ENCODE measurements around the gene HRAS. TPM values are rescaled to one million over a fixed set of nuclear protein-coding genes. Genes with fewer than 3 reads are reported as not detected.

Gene HRAS
- total and polyA plus RNA-seq, 2 donors (not counting 1 experiment from before 2014, with no cell fraction given), result 63.5 to 86.0 TPM

DNA sequence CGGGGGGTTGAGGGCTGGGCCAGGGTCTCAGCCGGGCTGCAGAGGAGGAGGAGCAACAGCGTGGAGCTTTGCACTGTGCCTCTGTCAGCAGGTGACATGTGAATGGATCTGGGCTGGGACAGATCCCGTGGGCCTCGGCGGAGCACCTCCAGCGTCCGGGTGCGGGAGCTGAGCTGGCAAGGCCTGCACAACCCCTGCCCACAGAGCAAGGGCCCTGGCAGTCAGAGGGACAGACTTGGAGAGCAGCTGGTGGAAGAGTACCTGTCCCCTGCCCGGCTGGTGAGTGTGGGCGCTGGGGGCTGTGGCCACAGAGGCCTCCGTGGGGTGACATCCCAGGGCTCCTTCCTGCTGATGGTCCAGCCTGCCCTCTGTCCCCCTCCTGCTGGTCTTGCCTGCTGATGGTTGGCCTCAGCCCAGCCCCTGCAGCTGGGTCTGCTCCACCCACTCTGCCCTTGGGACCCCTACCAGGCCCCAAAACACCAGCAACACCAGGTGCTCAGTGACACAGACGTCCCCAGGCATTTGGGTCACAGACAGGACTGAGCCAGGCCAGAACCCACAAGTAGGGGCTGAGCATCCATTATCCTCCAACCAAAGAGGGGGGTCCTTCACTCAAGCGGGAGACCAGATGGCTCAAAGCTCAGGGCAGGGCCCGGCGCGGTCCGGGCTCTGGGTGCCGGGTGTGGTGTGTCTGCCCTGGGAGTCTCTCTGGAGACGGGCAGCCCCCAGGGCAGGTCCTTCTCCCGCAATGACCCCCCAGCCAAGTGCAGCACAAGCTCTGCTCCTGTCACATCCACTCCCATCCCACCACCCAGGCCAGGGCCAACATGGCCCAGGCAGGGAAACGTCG is 5.4 kb upstream of the HRAS start:
- Histone ChIP-seq H3K4me1 (ENCODE audit: control insufficient read depth in 2 of 2, insufficient read depth in 2 of 2, low read length in 2 of 2) (peaks cover 12 to 25% of the 10 kb centered on the region in 2 donors), H3K4me2 (replicated peaks; ENCODE audit: low read depth, low read length, poor library complexity, severe bottlenecking) (no peak overlapping the region), H3K27ac (ENCODE audit: low read length in 2 of 2) (no peak overlapping the region), H3K36me3 (replicated peaks in 1 of 2; ENCODE audit: control extremely low read depth in 1 of 2, control insufficient read depth in 1 of 2, extremely low read depth in 1 of 2, insufficient read depth in 2 of 2, low read length in 1 of 2) (peaks cover 0 to 2% of the 10 kb centered on the region in 2 experiments), H2AFZ (ENCODE audit: insufficient read depth, low read depth, low read length, poor library complexity, severe bottlenecking) (no peak overlapping the region), H4K20me1 (ENCODE audit: control insufficient read depth, insufficient read depth, low read length, poor library complexity, severe bottlenecking) (no peaks in the 10 kb centered on the region), H3K79me2 (ENCODE audit: control insufficient read depth, insufficient read depth, low read length) (peaks cover 33% of the 10 kb centered on the region), H3K27me3 (replicated peaks in 1 of 4; ENCODE audit: control extremely low read depth in 1 of 4, control insufficient read depth in 3 of 4, insufficient read depth in 4 of 4, low read length in 3 of 4) (no peaks in the 10 kb centered on the region), H3K4me3 (ENCODE audit: control extremely low read depth in 1 of 5, extremely low read depth in 1 of 5, insufficient read depth in 1 of 5, low read depth in 2 of 5, low read length in 4 of 5) (no peak overlapping the region), H3K9ac (ENCODE audit: low read length) (no peak overlapping the region), H3K9me3 (ENCODE audit: control extremely low read depth in 1 of 3, control insufficient read depth in 2 of 3, insufficient read depth in 1 of 3, low read length in 2 of 3) (no peaks in the 10 kb centered on the region)
- WGBS (ENCODE audit: insufficient coverage), result 94% methylated on average over 23 of the region's 23 CpGs
- intact Hi-C loops (cut with micrococcal nuclease), result no loop called here
- Mint-ChIP-seq H3K4me3 (no peak overlapping the region), H3K9me3 (ENCODE audit: insufficient read depth) (no peaks in the 10 kb centered on the region), H3K27ac (no peak overlapping the region), H3K27me3 (no peaks in the 10 kb centered on the region), H3K4me1 (peaks cover 19% of the 10 kb centered on the region)
- DNase-seq (peak; percentile 25), ATAC-seq (ENCODE audit: low read depth) (no peak)
- POLR2A ChIA-PET, result no interaction called here
- CTCF ChIA-PET, result no interaction called here
- TF ChIP-seq, protein P1, sequence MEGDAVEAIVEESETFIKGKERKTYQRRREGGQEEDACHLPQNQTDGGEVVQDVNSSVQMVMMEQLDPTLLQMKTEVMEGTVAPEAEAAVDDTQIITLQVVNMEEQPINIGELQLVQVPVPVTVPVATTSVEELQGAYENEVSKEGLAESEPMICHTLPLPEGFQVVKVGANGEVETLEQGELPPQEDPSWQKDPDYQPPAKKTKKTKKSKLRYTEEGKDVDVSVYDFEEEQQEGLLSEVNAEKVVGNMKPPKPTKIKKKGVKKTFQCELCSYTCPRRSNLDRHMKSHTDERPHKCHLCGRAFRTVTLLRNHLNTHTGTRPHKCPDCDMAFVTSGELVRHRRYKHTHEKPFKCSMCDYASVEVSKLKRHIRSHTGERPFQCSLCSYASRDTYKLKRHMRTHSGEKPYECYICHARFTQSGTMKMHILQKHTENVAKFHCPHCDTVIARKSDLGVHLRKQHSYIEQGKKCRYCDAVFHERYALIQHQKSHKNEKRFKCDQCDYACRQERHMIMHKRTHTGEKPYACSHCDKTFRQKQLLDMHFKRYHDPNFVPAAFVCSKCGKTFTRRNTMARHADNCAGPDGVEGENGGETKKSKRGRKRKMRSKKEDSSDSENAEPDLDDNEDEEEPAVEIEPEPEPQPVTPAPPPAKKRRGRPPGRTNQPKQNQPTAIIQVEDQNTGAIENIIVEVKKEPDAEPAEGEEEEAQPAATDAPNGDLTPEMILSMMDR (IDR thresholded peaks at IDR 0.05), result no peak
- TF ChIP-seq EZH2 (IDR thresholded peaks at IDR 0.05; ENCODE audit: borderline replicate concordance, insufficient read depth, low read depth, low read length, poor library complexity, severe bottlenecking), result no peak

DNA sequence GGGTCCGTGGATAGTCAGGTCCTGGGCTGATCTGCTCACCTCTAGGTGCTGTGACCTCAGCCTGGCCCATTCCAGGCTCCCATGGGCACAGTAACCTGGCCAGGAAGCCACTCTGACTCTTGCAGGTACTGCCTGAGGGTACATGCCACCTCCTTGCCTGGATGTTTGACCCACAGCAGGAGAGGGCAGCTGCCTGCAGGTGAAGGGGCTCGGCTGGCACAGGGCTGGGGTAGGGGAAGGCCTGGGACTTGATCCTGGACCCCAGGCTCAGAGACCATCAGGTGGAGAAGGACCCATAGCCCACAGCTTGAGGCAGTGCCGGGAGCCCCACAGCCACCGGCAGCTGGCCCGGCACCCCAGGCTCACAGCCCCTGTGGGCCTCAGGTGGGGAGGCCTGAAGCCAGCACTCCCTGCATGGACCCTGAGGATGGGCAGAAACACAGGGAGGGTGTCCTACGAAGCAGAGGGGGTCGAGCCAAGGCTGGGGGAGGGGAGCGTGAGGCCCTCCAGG is 4.7 kb upstream of the HRAS start:
- CTCF ChIA-PET, result no interaction called here

More for the DNA sequence above, 4.7 kb upstream of the HRAS start:
- no peak overlapping the region for H2AFZ ChIP-seq (ENCODE audit: insufficient read depth, low read depth, low read length, poor library complexity, severe bottlenecking)
- peaks cover 33% of the 10 kb centered on the region for H3K79me2 ChIP-seq (ENCODE audit: control insufficient read depth, insufficient read depth, low read length)
- no peak overlapping the region for H3K4me2 ChIP-seq (replicated peaks; ENCODE audit: low read depth, low read length, poor library complexity, severe bottlenecking)
- H3K27ac Mint-ChIP-seq, result no peak overlapping the region
- no peaks in the 10 kb centered on the region for H3K9me3 Mint-ChIP-seq (ENCODE audit: insufficient read depth)
- intact Hi-C loops (cut with micrococcal nuclease), result loop anchor here (5.0 kb wide), 4 partner anchors 182 to 767 kb away; partner anchors contain the start of genes BET1L, RIC8A, SLC25A22 and TOLLIP
- H3K27ac ChIP-seq (ENCODE audit: low read length in 2 of 2), result no peak overlapping the region
- ATAC-seq (ENCODE audit: low read depth) (no peak), DNase-seq (no peak)
- peaks cover 0 to 2% of the 10 kb centered on the region in 2 experiments for H3K36me3 ChIP-seq (replicated peaks in 1 of 2; ENCODE audit: control extremely low read depth in 1 of 2, control insufficient read depth in 1 of 2, extremely low read depth in 1 of 2, insufficient read depth in 2 of 2, low read length in 1 of 2)
- no peak overlapping the region for H3K9ac ChIP-seq (ENCODE audit: low read length)
- no peak overlapping the region for H3K4me3 Mint-ChIP-seq
- H3K9me3 ChIP-seq (ENCODE audit: control extremely low read depth in 1 of 3, control insufficient read depth in 2 of 3, insufficient read depth in 1 of 3, low read length in 2 of 3), result no peaks in the 10 kb centered on the region
- POLR2A ChIA-PET, result interaction anchor here (0.5 kb wide), 1 partner anchor 385 kb away, joined by 3 read pairs; no protein-coding TSS in a partner anchor
- H4K20me1 ChIP-seq (ENCODE audit: control insufficient read depth, insufficient read depth, low read length, poor library complexity, severe bottlenecking), result no peaks in the 10 kb centered on the region
- TF ChIP-seq EZH2 (IDR thresholded peaks at IDR 0.05; ENCODE audit: borderline replicate concordance, insufficient read depth, low read depth, low read length, poor library complexity, severe bottlenecking), result no peak
- TF ChIP-seq, protein P1 (IDR thresholded peaks at IDR 0.05), result no peak
- no peaks in the 10 kb centered on the region for H3K27me3 Mint-ChIP-seq
- peaks cover 19% of the 10 kb centered on the region for H3K4me1 Mint-ChIP-seq
- WGBS (ENCODE audit: insufficient coverage), result 94% methylated on average over 5 of the region's 8 CpGs
- no peaks in the 10 kb centered on the region for H3K27me3 ChIP-seq (replicated peaks in 1 of 4; ENCODE audit: control extremely low read depth in 1 of 4, control insufficient read depth in 3 of 4, insufficient read depth in 4 of 4, low read length in 3 of 4)
- no peak overlapping the region for H3K4me3 ChIP-seq (ENCODE audit: control extremely low read depth in 1 of 5, extremely low read depth in 1 of 5, insufficient read depth in 1 of 5, low read depth in 2 of 5, low read length in 4 of 5)
- peaks cover 12 to 25% of the 10 kb centered on the region in 2 donors for H3K4me1 ChIP-seq (ENCODE audit: control insufficient read depth in 2 of 2, insufficient read depth in 2 of 2, low read length in 2 of 2)

All from B cell (primary cell).